ENCODE measurements around the gene RTN4. TPM values are rescaled to one million over a fixed set of nuclear protein-coding genes. Genes with fewer than 3 reads are reported as not detected.

Gene RTN4
- polyA plus RNA-seq, 3 donors: 111 to 163 (median 158) TPM

GRCh38 chr2:55009277-55010060 is 40.8 kb downstream of the RTN4 start:
- Histone ChIP-seq H3K79me2 (ENCODE audit: insufficient read depth, low read length) (peaks cover 100% of the 10 kb centered on the region), H3K4me1 (ENCODE audit: control insufficient read depth in 1 of 2, insufficient read depth in 2 of 2, low read length in 2 of 2) (peaks cover 26 to 35% of the 10 kb centered on the region in 2 donors), H4K20me1 (ENCODE audit: insufficient read depth, low read length) (peaks cover 99% of the 10 kb centered on the region), H3K27ac (ENCODE audit: low read depth in 1 of 2, low read length in 2 of 2) (peak overlapping the region; percentile 48 to 86), H3K4me3 (replicated peaks in 1 of 3; ENCODE audit: low read depth in 2 of 3, low read length in 3 of 3) (peak overlapping the region; percentile 35 to 85 (median 68)), H3K36me3 (replicated peaks in 1 of 2; ENCODE audit: control insufficient read depth in 1 of 2, insufficient read depth in 2 of 2, low read length in 2 of 2) (no peaks in the 10 kb centered on the region), H2AFZ (ENCODE audit: insufficient read depth, low read depth, low read length, poor library complexity, severe bottlenecking) (no peak overlapping the region), H3K4me2 (replicated peaks; ENCODE audit: extremely low read depth, low read length, poor library complexity, severe bottlenecking) (peak overlapping the region; percentile 62), H3K9ac (ENCODE audit: insufficient read depth, low read length, poor library complexity, severe bottlenecking) (peak overlapping the region; percentile 41), H3K27me3 (ENCODE audit: control insufficient read depth in 2 of 2, insufficient read depth in 2 of 2, low read length in 2 of 2) (no peaks in the 10 kb centered on the region), H3K9me3 (replicated peaks in 1 of 2; ENCODE audit: control insufficient read depth in 1 of 2, insufficient read depth in 1 of 2, low read length in 2 of 2) (no peaks in the 10 kb centered on the region)
- Mint-ChIP-seq H3K9me3 (no peaks in the 10 kb centered on the region), H3K4me3 (peak overlapping the region; percentile 80 to 87), H3K27me3 (ENCODE audit: low read depth in 3 of 3) (no peaks in the 10 kb centered on the region), H3K27ac (peak overlapping the region; percentile 88 to 97 (median 94)), H3K4me1 (peaks cover 50% of the 10 kb centered on the region), H3K36me3 (peaks cover 0 to 2% of the 10 kb centered on the region in 2 donors)
- peak in 1 of 3 donors; percentile 16 for DNase-seq
- TF ChIP-seq, protein P1, sequence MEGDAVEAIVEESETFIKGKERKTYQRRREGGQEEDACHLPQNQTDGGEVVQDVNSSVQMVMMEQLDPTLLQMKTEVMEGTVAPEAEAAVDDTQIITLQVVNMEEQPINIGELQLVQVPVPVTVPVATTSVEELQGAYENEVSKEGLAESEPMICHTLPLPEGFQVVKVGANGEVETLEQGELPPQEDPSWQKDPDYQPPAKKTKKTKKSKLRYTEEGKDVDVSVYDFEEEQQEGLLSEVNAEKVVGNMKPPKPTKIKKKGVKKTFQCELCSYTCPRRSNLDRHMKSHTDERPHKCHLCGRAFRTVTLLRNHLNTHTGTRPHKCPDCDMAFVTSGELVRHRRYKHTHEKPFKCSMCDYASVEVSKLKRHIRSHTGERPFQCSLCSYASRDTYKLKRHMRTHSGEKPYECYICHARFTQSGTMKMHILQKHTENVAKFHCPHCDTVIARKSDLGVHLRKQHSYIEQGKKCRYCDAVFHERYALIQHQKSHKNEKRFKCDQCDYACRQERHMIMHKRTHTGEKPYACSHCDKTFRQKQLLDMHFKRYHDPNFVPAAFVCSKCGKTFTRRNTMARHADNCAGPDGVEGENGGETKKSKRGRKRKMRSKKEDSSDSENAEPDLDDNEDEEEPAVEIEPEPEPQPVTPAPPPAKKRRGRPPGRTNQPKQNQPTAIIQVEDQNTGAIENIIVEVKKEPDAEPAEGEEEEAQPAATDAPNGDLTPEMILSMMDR (IDR thresholded peaks at IDR 0.05): no peak
- intact Hi-C loops (cut with micrococcal nuclease): loop anchor here (5.0 kb wide), 1 partner anchor 38 kb away; no protein-coding TSS in a partner anchor
- WGBS (ENCODE audit: insufficient coverage): 0% methylated on average over 2 of the region's 7 CpGs

GRCh38 chr2:55006306-55006705 is 43.9 kb downstream of the RTN4 start:
- no peak for DNase-seq
- H2AFZ ChIP-seq (ENCODE audit: insufficient read depth, low read depth, low read length, poor library complexity, severe bottlenecking): no peak overlapping the region
- Mint-ChIP-seq H3K4me1 (peaks cover 46% of the 10 kb centered on the region), H3K27ac (peak overlapping the region in 3 of 7 donors; percentile 25 to 69 (median 28)), H3K27me3 (ENCODE audit: low read depth in 3 of 3) (no peaks in the 10 kb centered on the region), H3K4me3 (no peak overlapping the region), H3K9me3 (no peaks in the 10 kb centered on the region), H3K36me3 (no peaks in the 10 kb centered on the region)
- intact Hi-C loops (cut with micrococcal nuclease): no loop called here
- no peak overlapping the region for H3K9ac ChIP-seq (ENCODE audit: insufficient read depth, low read length, poor library complexity, severe bottlenecking)
- H3K4me3 ChIP-seq (replicated peaks in 1 of 3; ENCODE audit: low read depth in 2 of 3, low read length in 3 of 3): no peak overlapping the region
- no peaks in the 10 kb centered on the region for H3K36me3 ChIP-seq (replicated peaks in 1 of 2; ENCODE audit: control insufficient read depth in 1 of 2, insufficient read depth in 2 of 2, low read length in 2 of 2)
- H4K20me1 ChIP-seq (ENCODE audit: insufficient read depth, low read length): peaks cover 100% of the 10 kb centered on the region
- no peaks in the 10 kb centered on the region for H3K9me3 ChIP-seq (replicated peaks in 1 of 2; ENCODE audit: control insufficient read depth in 1 of 2, insufficient read depth in 1 of 2, low read length in 2 of 2)
- peaks cover 100% of the 10 kb centered on the region for H3K79me2 ChIP-seq (ENCODE audit: insufficient read depth, low read length)
- H3K4me2 ChIP-seq (replicated peaks; ENCODE audit: extremely low read depth, low read length, poor library complexity, severe bottlenecking): no peak overlapping the region
- no peaks in the 10 kb centered on the region for H3K27me3 ChIP-seq (ENCODE audit: control insufficient read depth in 2 of 2, insufficient read depth in 2 of 2, low read length in 2 of 2)
- H3K4me1 ChIP-seq (ENCODE audit: control insufficient read depth in 1 of 2, insufficient read depth in 2 of 2, low read length in 2 of 2): peaks cover 17 to 26% of the 10 kb centered on the region in 2 donors
- WGBS (ENCODE audit: insufficient coverage): 82% methylated on average over 2 of the region's 3 CpGs
- peak overlapping the region in 1 of 2 donors; percentile 86 for H3K27ac ChIP-seq (ENCODE audit: low read depth in 1 of 2, low read length in 2 of 2)
- TF ChIP-seq, protein P1 (IDR thresholded peaks at IDR 0.05): no peak
